IMR-90 (cell line): ENCODE data around the gene PPP1R16B. TPM values are rescaled to one million over a fixed set of nuclear protein-coding genes. Genes with fewer than 3 reads are reported as not detected.

Source experiments
- ATAC-seq: fragments of 200-7000 bp; cut with Tn5 transposase; 2 replicates; pipeline ENCODE4 v1.9.1; 2020; ENCODE audit warnings: low read depth, mild to moderate bottlenecking, moderate library complexity
- BruUV-seq: library from RNA; stranded (reverse); fragments of 400-500 nt; replicated peaks from 2 replicates; lab custom pipeline; 2021; lab: Mats Ljungman, UMichigan
- CTCF ChIA-PET: fragments of 300-600 bp; formaldehyde crosslinking; extraction: SDS; loops from one replicate; lab custom pipeline; 2021; ENCODE audit warnings: antibody characterized with exemption; lab: Yijun Ruan, JAX
- POLR2A ChIA-PET: fragments of 300-600 bp; sonication (Branson Sonifier 250); formaldehyde crosslinking; loops from one replicate; lab custom pipeline; 2022; ENCODE audit warnings: antibody characterized with exemption; ENCODE audit not compliant: unreplicated experiment; lab: Charles Lee
- DNase-seq: peaks from one replicate; pipeline ENCODE4 v3.0.0; 2013
- H2AFZ ChIP-seq: replicated peaks from 2 replicates; pipeline ENCODE3; 2013; ENCODE audit warnings: low read length, mild to moderate bottlenecking; ENCODE audit not compliant: poor library complexity
- H2AK5ac ChIP-seq: 2 replicates; pipeline ENCODE4 v1.6.1; 2013; ENCODE audit warnings: low read depth, low read length, inconsistent platforms
- H2AK9ac ChIP-seq: replicated peaks from 2 replicates; pipeline ENCODE3; 2013; ENCODE audit warnings: mild to moderate bottlenecking, low read depth, low read length, moderate library complexity; ENCODE audit not compliant: poor library complexity
- H2BK120ac ChIP-seq: 2 replicates; pipeline ENCODE4 v1.6.1; 2013; ENCODE audit warnings: low read depth, low read length, inconsistent platforms
- H2BK15ac ChIP-seq: 3 replicates; pipeline ENCODE4 v1.6.1; 2013; ENCODE audit warnings: low read depth, low read length, inconsistent platforms
- H2BK20ac ChIP-seq: 2 replicates; pipeline ENCODE4 v1.6.1; 2013; ENCODE audit warnings: low read depth, mild to moderate bottlenecking, inconsistent platforms, low read length, moderate library complexity
- H2BK5ac ChIP-seq: 2 replicates; pipeline ENCODE4 v1.6.1; 2013; ENCODE audit warnings: mild to moderate bottlenecking, low read depth, low read length, inconsistent platforms; ENCODE audit not compliant: poor library complexity, severe bottlenecking
- H3K14ac ChIP-seq: replicated peaks from 2 replicates; pipeline ENCODE4 v1.6.1; 2013; ENCODE audit warnings: low read depth, low read length, inconsistent platforms
- H3K18ac ChIP-seq: 2 replicates; pipeline ENCODE4 v1.6.1; 2013; ENCODE audit warnings: low read depth, low read length, control low read depth
- H3K23ac ChIP-seq: 2 replicates; pipeline ENCODE4 v1.6.1; 2013; ENCODE audit warnings: low read depth, low read length, inconsistent platforms
- H3K27ac ChIP-seq: 2 replicates; pipeline ENCODE4 v1.5.1; 2013; ENCODE audit warnings: mild to moderate bottlenecking, control low read depth, low read length; ENCODE audit not compliant: insufficient read depth
- H3K27me3 ChIP-seq: 2 replicates; pipeline ENCODE4 v1.6.1; 2013; ENCODE audit warnings: low read length; ENCODE audit not compliant: control insufficient read depth, insufficient read depth
- H3K36me3 ChIP-seq: 2 replicates; pipeline ENCODE4 v1.6.1; 2013; ENCODE audit warnings: low read length, mixed read lengths; ENCODE audit not compliant: control insufficient read depth, insufficient read depth
- H3K4ac ChIP-seq: 2 replicates; pipeline ENCODE4 v1.6.1; 2013; ENCODE audit warnings: low read depth, low read length, inconsistent platforms
- H3K4me1 ChIP-seq: 2 replicates; pipeline ENCODE4 v1.6.1; 2013; ENCODE audit warnings: low read length, mixed read lengths; ENCODE audit not compliant: control insufficient read depth, insufficient read depth
- H3K4me2 ChIP-seq: 2 replicates; pipeline ENCODE4 v1.6.1; 2013; ENCODE audit warnings: low read depth, mild to moderate bottlenecking, control low read depth, low read length, moderate library complexity
- H3K4me3 ChIP-seq: 2 replicates; pipeline ENCODE4 v1.5.1; 2013; ENCODE audit warnings: low read depth, mild to moderate bottlenecking, control low read depth, low read length, moderate library complexity; ENCODE audit not compliant: insufficient read depth
- H3K56ac ChIP-seq: 2 replicates; pipeline ENCODE4 v1.6.1; 2013; ENCODE audit warnings: low read length, inconsistent platforms; ENCODE audit not compliant: insufficient read depth; ENCODE audit errors: extremely low read depth
- H3K79me1 ChIP-seq, 2 experiments: 2 replicates each; pipeline ENCODE4 v1.6.1; 2013; ENCODE audit warnings: low read length in 2 of 2, inconsistent platforms in 1 of 2, low read depth in 1 of 2
- H3K9ac ChIP-seq: 2 replicates; pipeline ENCODE4 v1.6.1; 2013; ENCODE audit warnings: low read depth, low read length, control low read depth
- H3K9me1 ChIP-seq: 2 replicates; pipeline ENCODE4 v1.6.1; 2013; ENCODE audit warnings: low read length, inconsistent platforms; ENCODE audit not compliant: insufficient read depth
- H3K9me3 ChIP-seq: 2 replicates; pipeline ENCODE4 v1.6.1; 2013; ENCODE audit warnings: low read length; ENCODE audit not compliant: control insufficient read depth, insufficient read depth
- H4K20me1 ChIP-seq: 2 replicates; pipeline ENCODE4 v1.6.1; 2013; ENCODE audit warnings: low read length, inconsistent platforms; ENCODE audit not compliant: insufficient read depth
- H4K5ac ChIP-seq: 2 replicates; pipeline ENCODE4 v1.6.1; 2013; ENCODE audit warnings: mild to moderate bottlenecking, low read depth, low read length, control low read depth
- H4K8ac ChIP-seq, 2 experiments: 2 replicates each; pipeline ENCODE4 v1.6.1; 2013; ENCODE audit warnings: low read depth in 2 of 2, low read length in 2 of 2, control low read depth in 1 of 2, inconsistent platforms in 1 of 2
- H4K91ac ChIP-seq: 2 replicates; pipeline ENCODE4 v1.6.1; 2013; ENCODE audit warnings: low read depth, low read length, inconsistent platforms; ENCODE audit not compliant: insufficient read depth
- POLR2A ChIP-seq: IDR thresholded peaks from 2 replicates; pipeline ENCODE4 v1.6.1; 2012; ENCODE audit warnings: mild to moderate bottlenecking, low read depth, low read length
- whole genome bisulfite sequencing, 2 experiments: methylation state at CpG; one replicate each; pipeline versions ENCODE4 v1.1.5 to v1.1.7; 2013; ENCODE audit warnings: missing lambda C conversion rate in 2 of 2; ENCODE audit not compliant: insufficient read length in 1 of 2; ENCODE audit errors: extremely low coverage in 2 of 2; 5-methylcytosine and 5-hydroxymethylcytosine counted together
- dilution Hi-C: fragments of 300-500 bp; cut with HindIII; formaldehyde crosslinking; loops from one replicate; pipeline ENCODE4 v1.14.3; 2018; ENCODE audit warnings: low sequenced_read_pairs; ENCODE audit not compliant: unreplicated experiment
- in situ Hi-C: fragments of 300-500 bp; cut with MboI; formaldehyde crosslinking; loops from 3 replicates; pipeline ENCODE4 v1.14.3; 2019; ENCODE audit warnings: low sequenced_read_pairs, inconsistent platforms, mixed read lengths
- intact Hi-C: fragments of 100-400 bp; cut with micrococcal nuclease; formaldehyde crosslinking; loops from 2 replicates; pipeline ENCODE4 v1.10.0; 2022
- polyA plus RNA-seq, 3 experiments: library from polyadenylated mRNA; depleted of rRNA; stranded (reverse); fragments of >200 nt; gene quantifications; 2 replicates each; pipeline ENCODE4 v1.2.3, GENCODE V29; 2012; ENCODE audit warnings: low replicate concordance in 1 of 3
- total RNA-seq: library from RNA; depleted of rRNA; stranded (reverse); fragments of >200 nt; gene quantifications from 2 replicates; pipeline ENCODE4 v1.2.3, GENCODE V29; 2012

Gene PPP1R16B
- total and polyA plus RNA-seq, 2 of the 4 experiments (the other 2 are of a cell fraction), result not detected

DNA sequence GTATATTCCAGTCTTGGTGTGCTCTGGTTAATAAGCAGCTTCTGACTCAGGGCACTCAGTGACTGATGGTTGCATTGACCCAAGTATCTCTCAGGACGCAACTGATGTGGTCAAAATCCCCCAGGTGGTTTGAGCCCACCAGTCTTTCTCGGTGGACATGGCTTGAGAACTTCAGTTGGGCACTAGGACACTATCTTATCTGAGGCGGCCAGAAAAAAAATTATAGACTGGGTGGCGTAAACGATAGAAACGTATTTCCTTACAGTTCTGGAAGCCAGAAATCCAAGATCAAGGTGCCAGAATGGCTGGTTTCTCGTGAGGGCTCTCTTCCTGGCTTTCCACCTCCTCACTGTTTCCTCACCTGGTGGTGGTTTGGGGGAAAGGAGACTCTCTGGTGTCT lies 52.2 kb downstream of the PPP1R16B start:
- no peak for TF ChIP-seq POLR2A
- POLR2A ChIA-PET, result no interaction called here
- 40% methylated on average over 1 of the region's 7 CpGs; no CpG with 5 or more reads in 1 of the 2 experiments for WGBS, 2 experiments

More for the DNA sequence above, 52.2 kb downstream of the PPP1R16B start:
- Histone ChIP-seq H2BK15ac (no peak overlapping the region), H3K27ac (no peak overlapping the region), H3K36me3 (no peaks in the 10 kb centered on the region), H3K4me2 (no peak overlapping the region), H3K18ac (no peak overlapping the region), H3K79me1 (no peaks in the 10 kb centered on the region), H3K23ac (no peak overlapping the region), H3K56ac (no peak overlapping the region), H3K4ac (no peak overlapping the region), H3K9me3 (no peaks in the 10 kb centered on the region), H2BK5ac (no peak overlapping the region), H4K20me1 (no peaks in the 10 kb centered on the region), H3K9ac (no peak overlapping the region), H3K14ac (no peak overlapping the region), H2BK120ac (no peak overlapping the region), H2AK5ac (no peak overlapping the region), H4K8ac (no peak overlapping the region), H3K4me1 (no peaks in the 10 kb centered on the region), H4K5ac (no peak overlapping the region), H2AK9ac (no peak overlapping the region), H4K91ac (no peak overlapping the region), H2BK20ac (no peak overlapping the region), H3K4me3 (no peak overlapping the region), H2AFZ (no peak overlapping the region), H3K27me3 (no peaks in the 10 kb centered on the region; the same call in none of the 2 replicates), H3K9me1 (no peaks in the 10 kb centered on the region)
- CTCF ChIA-PET, result interaction anchor here (0.7 kb wide), 1 partner anchor 24 kb away, joined by 3 read pairs; no protein-coding TSS in a partner anchor
- ATAC-seq, result no peak
- BruUV-seq, result no TSS peak
- dilution Hi-C loops, result no loop called here
- intact Hi-C loops, result no loop called here
- no peak for DNase-seq
- in situ Hi-C loops, result no loop called here
